Neural cell (in vitro differentiated cells): ENCODE data around the gene CNTLN. TPM values are rescaled to one million over a fixed set of nuclear protein-coding genes. Genes with fewer than 3 reads are reported as not detected.

Experiments used
- H2AFZ ChIP-seq: fragments of 200-600, 300-800 bp; sonication (generic), shearing (Covaris generic); 2 replicates; pipeline ENCODE4 v1.6.0; 2014; ENCODE audit warnings: low read depth, mild to moderate bottlenecking, antibody characterized with exemption, low read length, moderate library complexity
- H3F3A ChIP-seq: fragments of 200-600 bp; shearing (Covaris generic); 2 replicates; pipeline ENCODE4 v1.6.1; 2016; ENCODE audit warnings: mild to moderate bottlenecking, moderate library complexity, mixed read lengths, antibody characterized with exemption, low read length; ENCODE audit not compliant: insufficient read depth, poor library complexity, severe bottlenecking
- H3K27ac ChIP-seq: fragments of 200-600, 300-800 bp; sonication (generic), shearing (Covaris generic); 2 replicates; pipeline ENCODE4 v1.5.1; 2014; ENCODE audit warnings: mild to moderate bottlenecking, low read length, moderate library complexity
- H3K27me3 ChIP-seq: fragments of 300-800, 200-600 bp; sonication (generic), shearing (Covaris generic); 2 replicates; pipeline ENCODE4 v1.6.0; 2014; ENCODE audit warnings: mild to moderate bottlenecking, low read depth, low read length, moderate library complexity; ENCODE audit not compliant: insufficient read depth
- H3K36me3 ChIP-seq: fragments of 300-800, 200-600 bp; sonication (generic), shearing (Covaris generic); 2 replicates; pipeline ENCODE4 v1.5.1; 2014; ENCODE audit warnings: mild to moderate bottlenecking, antibody characterized with exemption, low read length, moderate library complexity; ENCODE audit not compliant: insufficient read depth
- H3K4me2 ChIP-seq: fragments of 300-800, 200-600 bp; sonication (generic), shearing (Covaris generic); 2 replicates; pipeline ENCODE4 v1.6.0; 2014; ENCODE audit warnings: mild to moderate bottlenecking, low read length
- H3K4me3 ChIP-seq: fragments of 300-800, 200-600 bp; sonication (generic), shearing (Covaris generic); 2 replicates; pipeline ENCODE4 v1.5.1; 2014; ENCODE audit warnings: mild to moderate bottlenecking, low read length, moderate library complexity
- H3K79me2 ChIP-seq: fragments of 200-600 bp; shearing (Covaris generic); replicated peaks from 2 replicates; pipeline ENCODE4 v1.6.0; 2014; ENCODE audit warnings: mild to moderate bottlenecking, low read length, moderate library complexity; ENCODE audit not compliant: insufficient read depth
- H3K9ac ChIP-seq: fragments of 300-800, 200-600 bp; sonication (generic), shearing (Covaris generic); 2 replicates; pipeline ENCODE4 v1.6.1; 2016; ENCODE audit warnings: mild to moderate bottlenecking, low read length, mixed read lengths
- H3K9me2 ChIP-seq: fragments of 200-600 bp; shearing (Covaris generic); 2 replicates; pipeline ENCODE4 v1.6.1; 2016; ENCODE audit warnings: mild to moderate bottlenecking, low read length, mixed read lengths; ENCODE audit not compliant: insufficient read depth
- H3K9me3 ChIP-seq: fragments of 200-600, 300-800 bp; sonication (generic), shearing (Covaris generic); 2 replicates; pipeline ENCODE4 v1.6.1; 2016; ENCODE audit warnings: mild to moderate bottlenecking, mixed run types, low read length, moderate library complexity, mixed read lengths
- H4K20me1 ChIP-seq: fragments of 200-600 bp; shearing (Covaris generic); 2 replicates; pipeline ENCODE4 v1.6.1; 2016; ENCODE audit warnings: mild to moderate bottlenecking, mixed run types; ENCODE audit not compliant: insufficient read depth
- CTCF ChIP-seq: fragments of 450-650 bp; IDR thresholded peaks from 2 replicates; pipeline ENCODE4 v1.5.1; 2014; ENCODE audit warnings: antibody characterized with exemption, mild to moderate bottlenecking, moderate library complexity; ENCODE audit not compliant: poor library complexity, severe bottlenecking
- EP300 ChIP-seq: fragments of 450-650 bp; conservative IDR thresholded peaks from 2 replicates; pipeline ENCODE4 v1.6.1; 2014; ENCODE audit warnings: antibody characterized with exemption, mild to moderate bottlenecking, moderate library complexity; ENCODE audit not compliant: poor library complexity, severe bottlenecking
- EZH2 ChIP-seq: fragments of 200-600, 300-800 bp; shearing (Covaris generic), sonication (generic); IDR thresholded peaks from 2 replicates; pipeline ENCODE4 v1.6.1; 2014; ENCODE audit warnings: antibody characterized with exemption, low read length, borderline replicate concordance, mild to moderate bottlenecking; ENCODE audit not compliant: insufficient read depth, poor library complexity, severe bottlenecking
- MXI1 ChIP-seq: fragments of 450-650 bp; conservative IDR thresholded peaks from 2 replicates; pipeline ENCODE4 v1.6.1; 2014; ENCODE audit warnings: antibody characterized with exemption, mild to moderate bottlenecking; ENCODE audit not compliant: poor library complexity, severe bottlenecking
- POLR2AphosphoS5 ChIP-seq: IDR thresholded peaks from 2 replicates; pipeline ENCODE4 v1.6.1; 2012
- RAD21 ChIP-seq: fragments of 450-650 bp; conservative IDR thresholded peaks from 2 replicates; pipeline ENCODE4 v1.6.1; 2014; ENCODE audit warnings: antibody characterized with exemption, mild to moderate bottlenecking, moderate library complexity
- REST ChIP-seq: IDR thresholded peaks from 2 replicates; pipeline ENCODE4 v1.6.1; 2012; ENCODE audit warnings: borderline replicate concordance
- SMC3 ChIP-seq: fragments of 450-650 bp; conservative IDR thresholded peaks from 2 replicates; pipeline ENCODE4 v1.6.1; 2014; ENCODE audit warnings: antibody characterized with exemption, mild to moderate bottlenecking, moderate library complexity; ENCODE audit not compliant: poor library complexity
- TAF1 ChIP-seq: IDR thresholded peaks from 2 replicates; pipeline ENCODE4 v1.6.1; 2012; ENCODE audit warnings: low read depth
- polyA plus RNA-seq: library from polyadenylated mRNA; depleted of rRNA; stranded (reverse); fragments of >200 nt; gene quantifications from 2 replicates; pipeline ENCODE4 v1.2.3, GENCODE V29; 2014

Gene CNTLN
- polyA plus RNA-seq, 1 donor from 2014 or later, result 5.0 TPM

GRCh38 chr9:17121264-17121663 is 13.6 kb upstream of the CNTLN start:
- H3K79me2 ChIP-seq, result no peaks in the 10 kb centered on the region
- no peak for TF ChIP-seq CTCF
- TF ChIP-seq RAD21, result no peak
- TF ChIP-seq POLR2AphosphoS5, result no peak
- TF ChIP-seq EZH2, result no peak
- no peak for TF ChIP-seq MXI1
- TF ChIP-seq TAF1, result no peak
- no peak for TF ChIP-seq SMC3
- TF ChIP-seq EP300, result no peak
- TF ChIP-seq REST, result no peak

GRCh38 chr9:17130291-17130690 is 4.5 kb upstream of the CNTLN start:
- Histone ChIP-seq H3K27ac (no peak overlapping the region), H3K4me2 (no peak overlapping the region), H4K20me1 (no peaks in the 10 kb centered on the region), H3K36me3 (no peaks in the 10 kb centered on the region), H3F3A (no peaks in the 10 kb centered on the region), H3K9me2 (no peaks in the 10 kb centered on the region), H3K79me2 (no peaks in the 10 kb centered on the region), H2AFZ (no peak overlapping the region), H3K27me3 (no peaks in the 10 kb centered on the region), H3K9ac (no peak overlapping the region), H3K9me3 (no peaks in the 10 kb centered on the region), H3K4me3 (no peak overlapping the region)
- TF ChIP-seq REST (no peak), RAD21 (no peak), SMC3 (no peak), EP300 (no peak), MXI1 (no peak), POLR2AphosphoS5 (no peak), EZH2 (no peak), TAF1 (no peak), CTCF (no peak)

More at GRCh38 chr9:17121264-17121663, 13.6 kb upstream of the CNTLN start:
- Histone ChIP-seq H4K20me1 (no peaks in the 10 kb centered on the region), H3K9ac (no peak overlapping the region), H3K36me3 (no peaks in the 10 kb centered on the region), H3F3A (no peaks in the 10 kb centered on the region), H3K9me2 (no peaks in the 10 kb centered on the region), H3K4me2 (no peak overlapping the region), H3K9me3 (no peaks in the 10 kb centered on the region), H3K4me3 (no peak overlapping the region), H3K27ac (no peak overlapping the region), H2AFZ (no peak overlapping the region), H3K27me3 (no peaks in the 10 kb centered on the region)
